Stimulated activated CD4-positive, alpha-beta T cell treated with anti-CD3 and anti-CD28 coated beads, Interleukin-4, amount 100 ng/mL, for 4 hours (primary cell): ENCODE data around the gene TLE3.

Experiments
- DNase-seq, 2 experiments: peaks; one replicate each; pipeline ENCODE4 v3.0.0-alpha.2; 2020

The TLE3 gene

GRCh38 chr15:70082281-70082900, 15.3 kb downstream of the TLE3 start:
- DNase-seq, result no peak

DNA sequence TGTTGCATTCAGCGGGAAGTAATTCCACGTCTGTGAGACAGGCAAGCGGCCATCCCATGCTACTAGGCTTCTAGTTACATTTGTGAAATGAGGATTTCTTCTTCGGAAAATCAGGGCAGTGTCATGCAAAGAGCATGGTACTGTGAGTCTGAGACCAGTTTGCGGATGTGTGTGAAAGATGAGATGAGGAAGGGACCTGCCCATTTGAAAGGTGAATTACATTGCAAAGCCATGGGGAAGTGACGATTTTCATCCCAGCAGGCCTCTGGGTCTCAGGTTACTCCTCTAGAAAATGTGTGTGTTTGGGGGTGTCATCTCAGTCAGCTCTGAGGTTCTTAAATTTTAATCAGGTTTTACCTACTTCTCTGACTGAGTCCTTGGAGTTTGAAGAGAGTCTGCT, 16.1 kb downstream of the TLE3 start:
- DNase-seq, result no peak

- DNase-seq, result no peak
These were observed 17.4 kb downstream of the TLE3 start for GRCh38 chr15:70080347-70080746.

- no peak for DNase-seq
These were observed 17.8 kb downstream of the TLE3 start for GRCh38 chr15:70079888-70080287.

- no peak for DNase-seq
These were observed 18.9 kb downstream of the TLE3 start for GRCh38 chr15:70078578-70079417.

DNA sequence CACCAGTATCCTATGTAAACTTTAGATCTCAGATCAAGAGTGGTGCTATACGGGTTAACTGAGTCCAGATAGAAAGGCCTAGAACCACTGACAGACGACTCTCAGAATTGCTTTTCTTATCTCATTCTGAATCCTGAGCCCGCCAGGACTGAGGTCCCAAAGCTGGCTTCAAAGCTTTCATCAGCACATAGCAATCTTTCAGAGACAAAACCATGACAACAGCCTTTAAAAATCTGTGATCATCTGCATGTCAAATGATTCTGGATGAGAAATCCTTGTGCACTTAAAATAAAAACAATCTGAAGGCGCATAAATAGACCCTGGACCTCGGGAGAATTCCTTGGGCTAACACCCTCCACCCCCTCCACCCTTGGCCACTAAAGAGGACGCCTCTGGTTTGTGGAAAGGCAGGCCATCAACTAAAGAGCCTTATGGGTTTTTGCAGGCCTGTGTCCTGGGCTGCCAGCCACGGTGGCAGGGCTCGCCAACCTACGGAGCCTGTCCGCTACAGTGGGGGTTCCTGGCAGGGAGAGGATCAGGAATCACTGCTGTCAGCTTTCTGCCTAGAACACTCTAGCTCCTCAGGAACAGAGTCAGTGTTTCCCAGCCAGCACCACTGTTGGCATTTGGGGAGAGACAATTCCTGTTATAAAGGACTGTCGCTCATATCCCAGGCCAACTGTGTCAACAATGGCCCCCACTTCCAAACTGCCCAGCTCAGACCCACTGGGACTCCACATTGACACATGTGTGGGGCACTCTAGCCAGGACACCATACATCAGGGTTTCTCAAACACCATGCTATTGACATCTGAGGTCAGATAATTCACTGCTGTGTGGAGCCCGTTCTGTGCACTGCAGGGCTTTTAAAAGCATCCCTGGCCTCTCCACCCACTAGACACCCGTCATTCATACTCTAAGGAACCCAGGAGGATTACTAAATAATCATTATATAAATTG, 20.2 kb downstream of the TLE3 start:
- no peak for DNase-seq

DNA sequence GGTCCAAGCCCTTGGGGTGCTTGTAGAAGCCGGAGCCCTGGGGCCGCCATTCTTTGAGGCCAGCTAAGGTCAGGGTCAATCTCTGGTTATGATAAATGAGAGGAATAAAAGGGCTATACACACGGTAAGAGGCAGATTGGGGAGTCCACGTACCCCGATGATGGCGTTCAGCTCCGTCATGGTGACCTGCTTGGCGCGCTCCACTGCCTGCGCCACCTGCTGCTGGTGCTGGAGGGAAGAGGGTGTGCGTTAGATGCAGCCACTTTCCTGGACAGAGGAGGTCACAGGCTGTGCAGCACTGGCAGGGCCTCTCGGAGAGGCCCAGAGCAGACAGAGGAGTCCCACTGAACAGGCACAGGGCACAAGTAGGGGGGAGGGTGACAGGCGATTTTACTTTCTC, 23.3 kb downstream of the TLE3 start:
- no peak for DNase-seq

DNA sequence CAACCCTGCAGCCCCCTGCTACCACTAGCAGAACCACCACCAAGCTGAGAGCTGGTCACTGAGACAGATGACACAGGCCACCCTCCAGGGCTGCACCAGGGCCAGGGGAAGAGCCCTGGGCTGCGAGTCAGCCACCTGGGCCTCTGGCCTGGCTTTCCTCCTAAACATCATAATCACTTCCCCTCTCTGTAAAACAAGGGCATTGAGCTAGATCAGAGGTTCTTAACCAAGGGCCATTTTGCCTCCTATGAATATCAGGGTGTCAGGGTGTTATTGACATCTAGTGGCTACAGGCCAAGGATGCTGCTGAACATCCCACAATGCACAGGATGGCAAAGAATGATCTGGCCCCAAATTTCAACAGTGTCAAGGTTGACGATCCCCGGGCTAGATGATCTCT, 25.2 kb downstream of the TLE3 start:
- no peak for DNase-seq

DNA sequence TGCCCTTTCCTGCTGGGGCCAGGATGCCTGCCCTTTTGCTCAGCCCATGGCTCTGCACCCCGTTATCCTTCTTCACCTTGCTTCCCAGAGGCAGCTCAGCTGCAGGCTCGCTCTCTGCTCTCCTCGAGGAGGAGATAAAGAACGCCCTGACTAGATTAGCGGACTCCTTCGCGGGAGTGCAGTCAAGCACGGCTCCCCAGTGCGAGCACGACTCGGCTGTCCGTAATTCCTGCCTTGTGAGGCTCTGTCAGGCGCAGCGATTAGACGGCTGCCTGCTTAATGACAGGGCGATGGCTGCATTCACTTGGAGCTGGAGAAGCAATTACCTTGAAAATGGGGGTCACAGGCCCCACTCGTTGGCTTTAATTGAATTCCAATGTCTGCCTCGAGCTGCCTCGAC, 25.9 kb downstream of the TLE3 start:
- no peak for DNase-seq

GRCh38 chr15:70069716-70070115, 28.0 kb downstream of the TLE3 start:
- DNase-seq, result no peak

DNA sequence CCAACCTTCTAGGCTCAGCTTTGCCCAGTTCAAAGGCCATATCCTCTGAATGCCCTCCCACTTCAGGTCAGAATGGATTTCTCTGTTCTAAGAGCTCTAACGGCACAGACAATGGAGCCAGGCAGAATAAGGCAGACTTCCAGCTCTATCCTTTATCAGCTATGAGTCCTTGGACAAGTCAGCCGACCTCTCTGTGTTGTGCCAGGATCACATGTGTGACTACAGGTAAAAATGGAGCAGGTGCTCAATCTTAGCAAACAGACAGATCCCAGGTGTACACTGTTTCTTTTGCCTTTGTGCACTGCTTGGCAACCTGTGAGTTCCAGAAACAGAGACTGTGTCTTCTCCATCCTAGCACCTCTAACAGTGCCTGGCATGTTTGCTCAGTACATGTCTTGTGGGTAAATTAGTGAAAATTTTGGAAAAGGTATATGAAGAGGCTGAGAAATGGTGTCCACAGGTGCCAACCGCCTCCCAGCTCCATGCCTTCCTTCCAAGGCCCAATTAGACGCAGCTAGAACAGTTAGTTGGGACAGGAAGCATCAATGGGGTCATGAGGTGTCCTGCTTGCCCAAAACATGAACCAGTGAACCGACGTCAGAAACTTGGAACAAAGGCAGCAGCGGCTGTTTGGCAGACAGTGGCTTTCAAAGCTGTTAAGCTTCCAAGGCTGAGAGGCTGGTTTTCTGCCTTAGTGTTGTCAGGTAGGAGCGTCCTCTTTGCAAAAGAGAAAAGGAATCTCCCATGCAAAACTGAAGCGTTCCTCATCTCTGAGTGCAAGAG, 28.7 kb downstream of the TLE3 start:
- DNase-seq, result no peak

- no peak for DNase-seq
These were observed 30.0 kb downstream of the TLE3 start for GRCh38 chr15:70067681-70068080.

DNA sequence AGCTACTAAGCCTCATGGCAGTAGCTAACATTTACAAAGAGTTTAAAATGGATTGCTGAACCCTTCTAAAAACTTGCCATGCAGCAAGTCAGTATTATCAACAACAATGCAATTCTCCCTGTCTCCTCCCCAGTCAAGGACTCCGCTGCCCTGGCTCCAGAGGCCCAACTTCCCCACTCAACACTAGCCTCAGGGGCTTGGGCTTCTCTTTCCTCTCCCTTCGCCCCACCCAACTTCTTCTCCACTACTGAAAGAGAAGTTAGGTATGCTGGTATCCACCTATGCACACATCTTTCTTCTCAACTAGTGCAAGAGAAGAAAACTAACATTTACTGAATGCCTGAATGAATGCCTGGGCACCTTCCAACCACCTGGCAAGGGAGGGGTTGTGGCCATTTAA, 30.7 kb downstream of the TLE3 start:
- DNase-seq, result no peak

GRCh38 chr15:70066447-70066846, 31.3 kb downstream of the TLE3 start:
- no peak for DNase-seq

GRCh38 chr15:70066004-70066403, 31.7 kb downstream of the TLE3 start:
- no peak for DNase-seq

GRCh38 chr15:70065006-70065722, 32.6 kb downstream of the TLE3 start:
- DNase-seq, result no peak

- no peak for DNase-seq
These were observed 33.3 kb downstream of the TLE3 start for GRCh38 chr15:70064441-70064840.

GRCh38 chr15:70063980-70064379, 33.7 kb downstream of the TLE3 start:
- DNase-seq, result no peak

GRCh38 chr15:70063261-70063925, 34.3 kb downstream of the TLE3 start:
- no peak for DNase-seq

GRCh38 chr15:70062321-70062956, 35.3 kb downstream of the TLE3 start:
- DNase-seq, result no peak
